ENCODE measurements around the gene IFNK. TPM values are rescaled to one million over a fixed set of nuclear protein-coding genes. Genes with fewer than 3 reads are reported as not detected.

Gene IFNK
- polyA plus RNA-seq, 1 experiment: not detected

- Histone ChIP-seq H3K9me3 (ENCODE audit: control insufficient read depth, insufficient read depth, low read length) (no peaks in the 10 kb centered on the region), H3K27ac (ENCODE audit: low read depth, low read length) (no peak overlapping the region), H3K27me3 (ENCODE audit: control insufficient read depth, insufficient read depth, low read length) (no peaks in the 10 kb centered on the region), H3K4me3 (ENCODE audit: low read depth, low read length) (no peak overlapping the region)
- CTCF ChIA-PET: no interaction called here
- POLR2A ChIA-PET: no interaction called here
- no peak for TF ChIP-seq CTCF (IDR thresholded peaks at IDR 0.05; ENCODE audit: low read depth, low read length)
- no peak for DNase-seq (ENCODE audit: low read depth, low spot score)
Measured at GRCh38 chr9:27482709-27483108, 41.4 kb upstream of the IFNK start.

DNA sequence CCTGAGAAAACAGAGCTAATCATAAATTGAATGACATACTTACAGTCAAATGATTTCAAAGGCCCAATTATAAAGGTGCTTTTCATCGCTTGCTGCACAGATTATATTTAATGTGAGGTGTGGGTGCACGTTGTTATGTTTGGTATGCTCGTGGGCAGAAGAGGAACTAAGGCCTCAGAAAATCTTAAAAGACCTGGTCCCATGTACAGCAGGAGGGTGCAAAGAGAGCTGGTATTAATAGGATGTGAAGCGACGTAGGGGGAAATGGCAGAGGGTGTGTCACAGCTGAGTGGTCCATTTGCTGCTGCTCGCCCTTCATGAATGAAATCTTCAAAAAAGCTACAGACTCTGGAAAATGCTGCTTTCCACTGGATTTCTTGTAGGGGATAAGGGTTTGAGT, 40.5 kb upstream of the IFNK start:
- Histone ChIP-seq H3K4me3 (ENCODE audit: low read depth, low read length) (no peak overlapping the region), H3K27me3 (ENCODE audit: control insufficient read depth, insufficient read depth, low read length) (no peaks in the 10 kb centered on the region), H3K9me3 (ENCODE audit: control insufficient read depth, insufficient read depth, low read length) (no peaks in the 10 kb centered on the region), H3K27ac (ENCODE audit: low read depth, low read length) (no peak overlapping the region)
- no peak for DNase-seq (ENCODE audit: low read depth, low spot score)
- TF ChIP-seq CTCF (IDR thresholded peaks at IDR 0.05; ENCODE audit: low read depth, low read length): no peak
- CTCF ChIA-PET: no interaction called here
- POLR2A ChIA-PET: no interaction called here

DNA sequence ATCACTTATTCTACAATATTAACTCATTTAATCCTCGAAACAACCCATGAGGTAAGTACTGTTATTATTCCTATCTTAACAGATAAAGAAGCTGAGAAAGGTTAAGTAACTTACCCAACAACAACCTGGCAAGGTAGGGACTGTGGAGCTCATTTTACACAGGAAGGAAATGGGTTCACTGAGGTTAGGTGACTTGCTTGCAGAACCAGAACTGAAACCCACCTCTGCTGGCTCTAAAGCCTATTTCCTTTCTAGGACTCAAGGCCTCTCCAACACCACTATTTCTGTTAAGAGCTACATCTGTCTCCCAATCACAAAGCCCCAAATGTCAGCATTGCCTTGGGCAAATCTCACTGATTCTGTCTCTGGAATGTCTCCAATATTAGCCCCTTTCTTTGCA, 38.9 kb upstream of the IFNK start:
- no peaks in the 10 kb centered on the region for H3K9me3 ChIP-seq (ENCODE audit: control insufficient read depth, insufficient read depth, low read length)
- CTCF ChIA-PET: no interaction called here
- TF ChIP-seq CTCF (IDR thresholded peaks at IDR 0.05; ENCODE audit: low read depth, low read length): no peak
- H3K4me3 ChIP-seq (ENCODE audit: low read depth, low read length): no peak overlapping the region
- H3K27ac ChIP-seq (ENCODE audit: low read depth, low read length): no peak overlapping the region
- POLR2A ChIA-PET: no interaction called here
- H3K27me3 ChIP-seq (ENCODE audit: control insufficient read depth, insufficient read depth, low read length): no peaks in the 10 kb centered on the region
- no peak for DNase-seq (ENCODE audit: low read depth, low spot score)

DNA sequence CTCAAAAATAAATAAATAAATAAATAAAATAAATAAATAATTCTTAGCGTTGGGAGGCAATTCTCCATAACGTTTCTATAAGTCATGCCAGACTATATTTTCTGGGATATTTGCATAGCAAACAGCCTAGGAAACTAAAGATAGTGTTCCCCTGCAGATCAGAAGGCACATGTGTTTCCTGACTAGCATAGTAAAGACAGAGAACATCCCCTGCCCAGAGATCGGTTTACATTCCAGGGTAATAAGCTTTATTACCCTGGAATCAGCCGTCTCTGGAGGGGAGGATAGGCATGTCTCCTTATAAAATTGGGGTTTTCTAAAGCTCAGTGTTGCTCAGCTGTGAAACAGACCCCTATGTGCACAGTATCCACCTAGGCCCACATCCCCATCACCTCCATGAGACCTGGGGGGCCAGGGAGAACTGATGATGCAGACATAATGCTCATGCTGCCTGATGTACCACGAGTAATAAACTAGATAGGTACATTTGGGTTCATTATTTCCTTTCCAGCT, 36.9 kb upstream of the IFNK start:
- Histone ChIP-seq H3K4me3 (ENCODE audit: low read depth, low read length) (no peak overlapping the region), H3K27ac (ENCODE audit: low read depth, low read length) (no peak overlapping the region), H3K9me3 (ENCODE audit: control insufficient read depth, insufficient read depth, low read length) (no peaks in the 10 kb centered on the region), H3K27me3 (ENCODE audit: control insufficient read depth, insufficient read depth, low read length) (no peaks in the 10 kb centered on the region)
- no peak for DNase-seq (ENCODE audit: low read depth, low spot score)
- POLR2A ChIA-PET: no interaction called here
- no peak for TF ChIP-seq CTCF (IDR thresholded peaks at IDR 0.05; ENCODE audit: low read depth, low read length)
- CTCF ChIA-PET: no interaction called here

DNA sequence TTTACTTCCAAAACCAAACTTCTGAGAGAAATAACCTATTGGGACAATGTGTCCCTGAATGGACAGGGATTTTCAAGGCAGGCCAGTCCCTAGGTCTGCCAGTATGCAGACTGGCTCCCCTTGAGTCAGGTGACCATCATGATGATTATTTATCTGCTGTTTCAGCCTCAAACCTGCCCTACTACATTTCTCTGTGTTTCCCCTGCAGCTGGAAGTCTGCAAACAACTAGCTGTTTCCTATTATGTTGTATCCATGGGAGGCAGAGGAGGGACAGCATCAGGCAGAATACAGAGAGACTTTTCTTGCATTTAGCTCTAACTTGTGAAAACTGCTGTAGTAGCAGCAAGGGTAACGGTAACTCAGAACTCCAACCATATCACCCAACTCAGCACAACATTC, 36.2 kb upstream of the IFNK start:
- Histone ChIP-seq H3K27ac (ENCODE audit: low read depth, low read length) (no peak overlapping the region), H3K27me3 (ENCODE audit: control insufficient read depth, insufficient read depth, low read length) (no peaks in the 10 kb centered on the region), H3K4me3 (ENCODE audit: low read depth, low read length) (no peak overlapping the region), H3K9me3 (ENCODE audit: control insufficient read depth, insufficient read depth, low read length) (no peaks in the 10 kb centered on the region)
- ChIA-PET CTCF (no interaction called here), POLR2A (no interaction called here)
- no peak for DNase-seq (ENCODE audit: low read depth, low spot score)
- no peak for TF ChIP-seq CTCF (IDR thresholded peaks at IDR 0.05; ENCODE audit: low read depth, low read length)

Data from AG04450 (cell line).